AML-193 (cell line): ENCODE measurements around the gene TAS2R50.
"Not testable (repeated sequence)": the region's sequence is repeated elsewhere in the genome, so short reads cannot be mapped to it uniquely, and the experiment has no call there.

ENCODE experiments used
- DNase-seq, 2 experiments: peaks; one replicate each; lab custom pipeline; 2025; lab: John Stamatoyannopoulos, UW

TAS2R50 gene, protein sequence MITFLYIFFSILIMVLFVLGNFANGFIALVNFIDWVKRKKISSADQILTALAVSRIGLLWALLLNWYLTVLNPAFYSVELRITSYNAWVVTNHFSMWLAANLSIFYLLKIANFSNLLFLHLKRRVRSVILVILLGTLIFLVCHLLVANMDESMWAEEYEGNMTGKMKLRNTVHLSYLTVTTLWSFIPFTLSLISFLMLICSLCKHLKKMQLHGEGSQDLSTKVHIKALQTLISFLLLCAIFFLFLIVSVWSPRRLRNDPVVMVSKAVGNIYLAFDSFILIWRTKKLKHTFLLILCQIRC

GRCh38 chr12:10986812-10987211 lies at the start of gene TAS2R50:
TSS of gene TAS2R50 (minus strand) at chr12:10986912. CDS start at chr12:10986860, 52 bp downstream.
- no peak for DNase-seq

GRCh38 chr12:11033959-11034358 lies 47.2 kb upstream of the TAS2R50 start:
- not testable (repeated sequence) for DNase-seq

DNA sequence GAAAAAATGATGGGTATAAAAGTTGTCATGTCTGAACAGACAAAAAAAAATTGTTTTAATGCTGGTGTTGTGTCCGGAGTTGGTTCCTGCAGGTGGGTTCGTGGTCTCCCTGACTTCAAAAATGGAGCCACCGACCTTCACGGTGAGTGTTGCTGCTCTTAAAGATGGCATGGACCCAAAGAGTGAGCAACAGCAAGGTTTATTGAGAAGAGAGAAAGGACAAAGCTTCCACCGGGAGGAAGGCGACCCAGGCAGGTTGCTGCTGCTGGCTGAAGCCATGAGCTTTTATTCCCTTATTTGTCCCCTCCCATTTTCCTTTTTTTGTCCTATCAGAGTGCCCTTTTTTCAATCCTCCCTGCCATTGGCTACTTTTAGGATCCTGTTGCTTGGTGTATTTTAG lies 44.6 kb upstream of the TAS2R50 start, which contains the start of gene TAS2R31:
TSS of gene TAS2R31 (minus strand) at position 101 of the 400 bp plus-strand sequence. CDS start at position 29, 72 bp downstream.
- DNase-seq: no peak

DNA sequence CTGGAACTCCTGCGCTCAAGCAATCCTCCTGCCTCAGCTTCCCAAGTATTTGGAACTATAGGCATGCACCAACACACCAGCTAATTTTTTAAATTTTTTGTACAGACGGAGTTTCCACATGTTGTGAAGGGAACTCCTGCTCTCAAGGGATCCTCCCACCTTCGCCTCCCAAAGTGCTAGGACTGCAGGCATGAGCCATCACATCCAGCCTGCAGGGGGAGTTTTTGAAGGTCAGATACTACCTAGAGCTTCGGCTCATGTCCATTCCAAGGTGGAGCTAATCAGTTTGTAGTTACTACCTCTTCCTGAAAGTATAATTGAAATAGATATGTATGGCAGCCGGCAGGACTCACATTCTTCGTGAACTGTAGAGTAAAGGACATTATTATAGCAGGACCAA lies 39.4 kb upstream of the TAS2R50 start:
- DNase-seq: no peak

GRCh38 chr12:11023387-11023786 lies 36.7 kb upstream of the TAS2R50 start:
- DNase-seq: no peak

DNA sequence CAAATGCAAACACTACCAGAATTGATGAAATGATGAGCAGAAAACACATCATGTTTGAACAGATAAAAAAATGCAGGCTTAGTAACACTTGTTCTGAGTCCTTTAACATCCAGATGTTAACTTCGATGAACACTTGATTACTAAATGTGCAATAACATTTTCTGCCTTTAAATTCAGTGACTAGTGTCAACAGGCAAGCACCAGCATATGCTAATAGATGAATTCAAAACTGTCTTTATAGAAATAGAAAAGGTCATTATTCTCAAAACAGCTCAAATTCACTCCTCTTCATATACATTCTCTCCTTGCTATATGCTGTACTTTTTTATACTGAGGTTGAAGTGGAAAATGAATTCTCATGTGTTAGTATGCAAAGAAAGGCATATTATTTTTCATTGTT lies 35.8 kb upstream of the TAS2R50 start, which contains the start of gene TAS2R19:
TSS of gene TAS2R19 (minus strand) at position 101 of the 400 bp plus-strand sequence. CDS start at position 52, 49 bp downstream.
- no peak for DNase-seq

- DNase-seq: no peak
Observed at GRCh38 chr12:11016937-11017336, 30.2 kb upstream of the TAS2R50 start.

DNA sequence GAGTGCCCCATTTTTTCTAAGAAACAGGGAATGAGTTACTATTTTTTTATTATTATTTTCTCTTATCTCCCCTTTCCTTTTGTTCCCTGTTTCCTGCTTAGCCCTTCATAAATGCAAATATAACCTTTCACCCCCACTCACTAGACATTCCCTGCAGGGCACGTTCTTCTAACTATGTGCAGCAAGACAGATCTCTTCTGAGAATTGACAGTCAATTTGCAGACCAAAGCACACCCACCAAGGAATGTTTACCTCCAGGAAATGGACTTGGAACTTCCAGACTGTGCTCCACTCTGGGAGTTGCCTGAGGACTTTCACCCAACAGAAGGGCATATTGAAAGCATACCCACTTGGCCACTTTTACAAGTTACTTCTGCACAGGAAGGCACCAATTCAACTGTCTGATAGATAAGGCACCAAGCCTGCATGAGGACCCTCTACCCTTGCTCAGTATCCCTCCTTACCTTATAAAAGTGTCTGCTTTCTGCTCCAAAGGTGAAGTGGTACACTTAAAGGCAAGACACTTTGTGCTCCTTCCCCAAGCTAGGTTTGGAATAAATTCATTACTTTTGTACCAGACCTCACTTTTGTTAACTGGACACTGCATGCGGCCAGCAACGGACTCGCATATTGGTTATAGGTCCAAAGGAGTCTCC lies 29.2 kb upstream of the TAS2R50 start:
- DNase-seq: no peak

DNA sequence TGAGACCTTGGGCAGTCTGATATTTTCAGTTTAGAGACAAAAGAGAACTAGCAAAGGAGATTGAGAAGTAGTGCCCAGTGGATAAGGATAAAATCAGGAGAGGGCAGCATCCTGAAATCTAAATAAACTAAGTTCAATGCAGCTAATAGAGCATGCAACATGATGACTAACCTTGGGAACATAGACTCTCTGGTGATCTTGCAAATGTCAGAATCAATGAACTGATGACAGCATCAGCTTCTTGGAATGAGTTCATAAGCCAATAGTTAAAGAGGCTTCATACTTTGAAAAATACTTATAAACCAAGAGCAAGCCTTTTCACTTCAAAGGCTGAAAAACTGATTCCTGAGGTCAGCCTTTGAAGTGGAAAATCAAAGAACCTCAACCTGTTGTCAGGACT lies 27.5 kb upstream of the TAS2R50 start:
- DNase-seq: no peak

DNA sequence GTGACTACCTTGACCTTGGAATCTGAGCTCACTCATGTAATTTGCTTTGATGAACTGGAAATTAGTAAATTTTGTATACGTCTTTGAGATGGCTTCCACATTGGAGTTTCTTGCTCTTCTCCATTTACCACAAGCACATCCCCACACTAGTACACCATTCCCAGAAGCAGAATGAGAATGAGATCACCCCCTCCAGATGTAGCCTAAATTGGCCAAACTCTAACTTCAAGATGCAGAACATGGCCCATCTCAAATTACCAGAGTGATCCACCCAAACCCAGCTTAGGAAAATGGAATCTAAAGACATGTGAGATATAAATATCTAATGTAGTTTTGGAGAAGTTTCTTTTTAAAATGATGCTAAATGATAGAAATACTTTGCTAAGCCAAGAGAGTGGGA lies 20.9 kb upstream of the TAS2R50 start:
- DNase-seq: no peak

GRCh38 chr12:10998204-10998603 lies 11.5 kb upstream of the TAS2R50 start, which contains the start of gene TAS2R20:
TSS of gene TAS2R20 (minus strand) at chr12:10998304. CDS start at chr12:10997875, 429 bp downstream.
- no peak for DNase-seq

- no peak for DNase-seq
Observed at GRCh38 chr12:10994307-10994706, 7.6 kb upstream of the TAS2R50 start.

DNA sequence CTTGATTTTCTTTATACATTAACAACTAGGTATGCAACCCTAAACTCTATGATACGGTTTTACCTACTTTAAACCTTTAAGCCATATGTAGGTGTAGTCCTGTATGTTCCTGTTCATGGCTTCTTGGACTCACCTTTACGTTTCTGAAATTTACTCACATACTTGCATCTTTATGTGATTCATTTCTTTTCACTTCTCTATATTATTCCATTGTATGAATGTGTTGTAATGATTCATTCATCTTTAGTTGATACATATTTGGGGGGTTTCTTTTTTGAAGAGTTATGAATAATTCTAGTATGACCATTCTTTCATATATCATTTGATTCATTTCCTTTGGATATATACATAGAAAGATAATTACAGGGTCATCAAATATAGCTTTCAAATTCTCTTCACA lies 2.4 kb upstream of the TAS2R50 start:
- no peak for DNase-seq

DNA sequence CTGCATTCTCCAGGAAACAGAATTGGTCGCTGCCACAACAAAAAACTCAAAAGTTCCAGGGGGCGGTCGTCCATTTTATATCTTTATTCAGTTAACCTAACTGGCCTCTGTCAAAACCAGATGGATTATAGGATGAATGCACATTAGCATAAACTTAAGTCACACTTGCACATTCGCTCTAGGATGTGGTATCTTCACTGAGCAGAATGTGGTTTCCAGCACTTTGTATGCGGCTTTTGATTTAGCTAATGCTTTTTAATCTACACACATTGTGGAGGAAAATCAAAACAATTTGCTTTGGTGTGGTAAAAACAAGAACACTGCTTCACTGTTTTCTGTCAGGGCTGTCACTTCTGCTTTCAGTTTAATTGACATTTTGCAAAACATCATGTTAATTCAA lies 4.5 kb downstream of the TAS2R50 start:
- no peak for DNase-seq

DNA sequence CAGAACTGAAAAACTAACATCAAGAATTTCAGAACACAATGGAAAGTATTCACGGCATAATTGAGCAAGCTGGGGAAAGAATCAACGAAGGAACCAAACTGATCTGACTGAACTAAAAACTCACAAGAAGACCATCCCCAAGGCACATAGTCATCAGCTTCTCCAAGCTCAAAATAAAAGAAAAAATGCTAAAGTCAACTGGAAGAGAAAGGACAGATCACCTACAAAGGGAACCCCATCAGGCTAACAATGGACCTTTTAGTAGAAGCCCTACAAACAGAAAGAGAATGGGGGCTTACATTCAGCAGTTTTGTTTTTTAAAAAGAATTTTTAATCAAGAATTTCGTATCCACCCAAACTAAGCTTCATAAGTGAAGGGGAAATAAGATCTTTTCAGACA lies 11.7 kb downstream of the TAS2R50 start:
- DNase-seq: no peak

- DNase-seq: no peak
Observed at GRCh38 chr12:10968765-10969456, 17.8 kb downstream of the TAS2R50 start.

GRCh38 chr12:10967409-10967808 lies 19.3 kb downstream of the TAS2R50 start:
- DNase-seq: no peak

- DNase-seq: no peak
Observed at GRCh38 chr12:10966314-10966713, 20.4 kb downstream of the TAS2R50 start.

DNA sequence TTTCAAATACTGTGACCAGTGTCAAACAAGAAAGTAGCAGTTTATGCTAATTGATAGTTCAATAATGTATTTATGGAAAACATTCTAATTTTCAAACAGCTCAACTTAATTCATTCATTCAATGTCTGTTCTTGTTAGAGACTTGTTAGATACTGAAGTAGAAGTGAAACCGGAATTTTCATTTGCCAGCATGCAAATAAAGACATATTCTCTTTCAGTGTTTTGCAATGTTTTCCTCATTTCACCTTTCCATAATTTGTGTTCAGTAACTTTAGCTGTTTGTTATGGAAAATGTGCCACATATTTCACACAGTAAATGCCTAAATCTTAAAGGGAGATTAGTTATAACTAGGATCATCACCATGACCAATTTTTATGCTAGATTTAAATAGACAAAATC lies 21.2 kb downstream of the TAS2R50 start:
- DNase-seq: no peak

- no peak for DNase-seq
Observed at GRCh38 chr12:10960211-10960610, 26.5 kb downstream of the TAS2R50 start.

GRCh38 chr12:10959804-10960203 lies 26.9 kb downstream of the TAS2R50 start:
- no peak for DNase-seq

DNA sequence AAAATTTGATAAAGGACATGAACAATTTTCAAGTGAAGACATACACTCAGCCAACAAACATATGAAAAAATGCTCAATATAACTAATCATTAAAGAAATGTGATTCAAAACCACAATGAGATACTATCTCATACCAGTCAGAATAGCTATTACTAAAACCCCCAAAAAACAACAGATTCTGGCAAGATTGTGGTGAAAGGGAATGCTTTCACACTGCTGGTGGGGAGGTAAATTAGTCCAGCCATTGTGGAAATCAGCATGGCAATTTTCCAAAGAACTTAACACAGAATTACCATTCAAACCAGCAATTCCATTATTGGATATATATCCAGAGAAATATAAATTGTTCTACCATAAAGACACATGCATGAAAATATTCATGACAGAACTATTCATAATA lies 29.0 kb downstream of the TAS2R50 start:
- no peak for DNase-seq

DNA sequence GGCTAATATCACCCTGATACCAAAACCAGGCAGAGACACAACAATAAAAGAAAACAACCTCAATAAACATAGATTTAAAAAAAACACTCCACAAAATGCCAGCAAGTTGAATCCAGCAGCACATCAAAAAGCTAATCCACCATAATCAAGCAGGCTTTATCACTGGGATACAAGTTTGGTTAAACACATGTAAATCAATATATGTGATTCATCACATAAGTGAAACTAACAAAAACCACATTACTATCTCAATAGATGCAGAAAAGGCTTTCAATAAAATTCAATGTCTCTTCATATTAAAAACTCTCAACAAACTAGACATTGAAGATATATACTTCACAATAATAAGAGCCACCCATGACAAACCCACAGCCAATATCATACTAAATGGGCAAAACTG lies 30.6 kb downstream of the TAS2R50 start:
- no peak for DNase-seq
